PC-9 (cell line): ENCODE data around the gene HSD17B4. TPM values are rescaled to one million over a fixed set of nuclear protein-coding genes. Genes with fewer than 3 reads are reported as not detected.
"Not testable (repeated sequence)": the region's sequence is repeated elsewhere in the genome, so short reads cannot be mapped to it uniquely, and the experiment has no call there.

Experiments
- BruUV-seq: library from RNA; stranded (reverse); fragments of 400-500 nt; replicated peaks from 2 replicates; lab custom pipeline; 2021; lab: Mats Ljungman, UMichigan
- CTCF ChIA-PET: fragments of 300-600 bp; sonication (Branson Sonifier 250); formaldehyde crosslinking; loops from one replicate; lab custom pipeline; 2022; ENCODE audit warnings: antibody characterized with exemption; lab: Charles Lee
- POLR2A ChIA-PET: fragments of 300-600 bp; sonication (Branson Sonifier 250); formaldehyde crosslinking; loops from one replicate; lab custom pipeline; 2022; ENCODE audit warnings: antibody characterized with exemption; ENCODE audit not compliant: unreplicated experiment; lab: Charles Lee
- DNase-seq, 2 experiments: peaks; one replicate each; pipeline versions ENCODE4 v3.0.0 to v3.0.0-alpha.2; 2015 to 2022; ENCODE audit warnings: mixed read lengths in 1 of 2
- H2AFZ ChIP-seq: fragments of 200-600 bp; sonication (generic); 2 replicates; pipeline ENCODE4 v1.8.1; 2017; ENCODE audit warnings: antibody characterized with exemption
- H3F3A ChIP-seq: fragments of 200-600 bp; sonication (generic); 2 replicates; pipeline ENCODE4 v1.8.1; 2017; ENCODE audit warnings: antibody characterized with exemption, mild to moderate bottlenecking, low read depth; ENCODE audit not compliant: insufficient read depth
- H3K27ac ChIP-seq: fragments of 200-600 bp; sonication (generic); 2 replicates; pipeline ENCODE4 v1.6.1; 2016; ENCODE audit warnings: mixed run types
- H3K27me3 ChIP-seq: fragments of 200-600 bp; sonication (generic); 2 replicates; pipeline ENCODE4 v1.6.1; 2016; ENCODE audit warnings: low read depth, mixed run types; ENCODE audit not compliant: insufficient read depth
- H3K36me3 ChIP-seq: fragments of 200-600 bp; sonication (generic); 2 replicates; pipeline ENCODE4 v1.6.1; 2016; ENCODE audit warnings: low read depth, mixed run types
- H3K4me1 ChIP-seq: fragments of 200-600 bp; sonication (generic); replicated peaks from 2 replicates; pipeline ENCODE4 v1.6.1; 2016; ENCODE audit warnings: mixed run types; ENCODE audit not compliant: insufficient read depth
- H3K4me2 ChIP-seq: fragments of 200-600 bp; sonication (generic); 2 replicates; pipeline ENCODE4 v1.6.1; 2017; ENCODE audit warnings: mixed run types
- H3K4me3 ChIP-seq: fragments of 200-600 bp; sonication (generic); 2 replicates; pipeline ENCODE4 v1.6.1; 2016; ENCODE audit warnings: mixed run types
- H3K79me2 ChIP-seq: fragments of 200-600 bp; sonication (generic); 2 replicates; pipeline ENCODE4 v1.6.1; 2017; ENCODE audit warnings: low read depth, mixed run types
- H3K9me2 ChIP-seq: fragments of 200-600 bp; sonication (generic); 2 replicates; pipeline ENCODE4 v1.8.1; 2017; ENCODE audit warnings: mild to moderate bottlenecking; ENCODE audit not compliant: insufficient read depth
- H3K9me3 ChIP-seq: fragments of 200-600 bp; sonication (generic); 2 replicates; pipeline ENCODE4 v1.8.1; 2016; ENCODE audit warnings: low read depth; ENCODE audit not compliant: insufficient read depth
- H4K20me1 ChIP-seq: fragments of 200-600 bp; sonication (generic); 2 replicates; pipeline ENCODE4 v1.8.1; 2017; ENCODE audit not compliant: insufficient read depth
- EZH2 ChIP-seq: fragments of 200-600 bp; sonication (generic); IDR thresholded peaks from 2 replicates; pipeline ENCODE4 v1.8.0; 2017; ENCODE audit warnings: antibody characterized with exemption, low read depth
- intact Hi-C: fragments of 100-400 bp; cut with micrococcal nuclease; formaldehyde crosslinking; loops from one replicate; pipeline ENCODE4 v1.10.0; 2022; ENCODE audit not compliant: unreplicated experiment
- total RNA-seq: library from RNA; stranded (reverse); gene quantifications from 2 replicates; pipeline ENCODE4 v1.2.3, GENCODE V29; 2021
- TF ChIP-seq, protein P1 (sequence below): fragments of 200-600 bp; sonication (generic); conservative IDR thresholded peaks from 2 replicates; pipeline ENCODE4 v1.6.1; 2017; ENCODE audit warnings: mixed run types, antibody characterized with exemption, mild to moderate bottlenecking, moderate library complexity

Gene HSD17B4
- total RNA-seq, 1 experiment from 2014 or later: 148 TPM

DNA sequence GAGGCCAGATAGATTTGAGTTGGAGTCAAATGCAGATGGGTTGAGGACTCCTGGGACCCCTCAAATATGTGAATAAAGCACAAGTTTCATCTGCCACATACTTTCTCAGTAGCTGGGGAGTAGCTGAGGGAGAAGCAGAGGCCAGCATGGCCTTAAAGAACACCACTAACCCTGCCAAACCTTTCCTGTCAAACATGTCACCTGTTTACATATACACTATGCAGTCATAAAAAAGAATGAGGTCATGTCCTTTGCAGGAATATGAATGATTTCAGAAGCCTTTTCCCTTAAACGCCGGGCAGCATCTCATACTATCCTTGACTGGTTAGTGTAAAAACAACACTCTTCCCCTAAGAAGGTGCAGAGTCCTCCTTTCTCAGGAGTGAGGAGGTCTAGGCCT lies 25.2 kb upstream of the HSD17B4 start:
- no peaks in the 10 kb centered on the region for H3K9me2 ChIP-seq
- ChIA-PET CTCF (no interaction called here), POLR2A (no interaction called here)
- no peak overlapping the region for H2AFZ ChIP-seq
- intact Hi-C loops: no loop called here
- no peaks in the 10 kb centered on the region for H3K36me3 ChIP-seq
- TF ChIP-seq, protein P1, sequence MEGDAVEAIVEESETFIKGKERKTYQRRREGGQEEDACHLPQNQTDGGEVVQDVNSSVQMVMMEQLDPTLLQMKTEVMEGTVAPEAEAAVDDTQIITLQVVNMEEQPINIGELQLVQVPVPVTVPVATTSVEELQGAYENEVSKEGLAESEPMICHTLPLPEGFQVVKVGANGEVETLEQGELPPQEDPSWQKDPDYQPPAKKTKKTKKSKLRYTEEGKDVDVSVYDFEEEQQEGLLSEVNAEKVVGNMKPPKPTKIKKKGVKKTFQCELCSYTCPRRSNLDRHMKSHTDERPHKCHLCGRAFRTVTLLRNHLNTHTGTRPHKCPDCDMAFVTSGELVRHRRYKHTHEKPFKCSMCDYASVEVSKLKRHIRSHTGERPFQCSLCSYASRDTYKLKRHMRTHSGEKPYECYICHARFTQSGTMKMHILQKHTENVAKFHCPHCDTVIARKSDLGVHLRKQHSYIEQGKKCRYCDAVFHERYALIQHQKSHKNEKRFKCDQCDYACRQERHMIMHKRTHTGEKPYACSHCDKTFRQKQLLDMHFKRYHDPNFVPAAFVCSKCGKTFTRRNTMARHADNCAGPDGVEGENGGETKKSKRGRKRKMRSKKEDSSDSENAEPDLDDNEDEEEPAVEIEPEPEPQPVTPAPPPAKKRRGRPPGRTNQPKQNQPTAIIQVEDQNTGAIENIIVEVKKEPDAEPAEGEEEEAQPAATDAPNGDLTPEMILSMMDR: no peak
- no peak for TF ChIP-seq EZH2
- H4K20me1 ChIP-seq: no peaks in the 10 kb centered on the region
- H3K9me3 ChIP-seq: no peaks in the 10 kb centered on the region
- no peak overlapping the region for H3K4me3 ChIP-seq
- H3K4me1 ChIP-seq: no peaks in the 10 kb centered on the region
- no TSS peak for BruUV-seq
- H3K79me2 ChIP-seq: no peaks in the 10 kb centered on the region
- H3F3A ChIP-seq: no peaks in the 10 kb centered on the region
- H3K27me3 ChIP-seq: no peaks in the 10 kb centered on the region
- H3K27ac ChIP-seq: no peak overlapping the region
- no peak for DNase-seq
- H3K4me2 ChIP-seq: no peak overlapping the region

- H3F3A ChIP-seq, H3K4me3 ChIP-seq, H3K79me2 ChIP-seq, BruUV-seq, H3K9me2 ChIP-seq, DNase-seq, H3K4me1 ChIP-seq, H4K20me1 ChIP-seq, POLR2A ChIA-PET, H3K27me3 ChIP-seq, intact Hi-C loops, CTCF ChIA-PET, H3K27ac ChIP-seq, H3K9me3 ChIP-seq, H3K36me3 ChIP-seq, H2AFZ ChIP-seq, H3K4me2 ChIP-seq: not testable (repeated sequence)
Measured at GRCh38 chr5:119427596-119427995, 24.7 kb upstream of the HSD17B4 start.

DNA sequence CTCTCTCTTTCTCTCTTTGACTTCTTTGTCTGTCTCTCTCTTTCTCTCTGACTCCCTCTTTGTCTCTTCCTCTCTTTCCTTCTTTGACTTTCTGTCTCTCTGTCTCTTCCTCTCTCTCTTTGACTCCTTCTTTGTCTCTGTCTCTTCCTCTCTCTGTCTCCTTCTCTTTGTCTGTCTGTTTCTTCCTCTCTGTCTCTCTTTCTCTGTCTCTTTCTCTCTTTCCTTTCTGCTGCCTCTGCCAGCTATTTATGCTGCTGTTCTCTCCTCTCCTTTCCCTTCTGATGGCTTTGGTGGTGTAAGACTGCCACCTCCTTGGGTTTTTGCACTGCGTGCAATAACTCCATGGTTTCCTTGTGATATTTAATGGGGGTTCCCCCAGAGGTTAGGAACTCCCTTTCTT lies 24.1 kb upstream of the HSD17B4 start:
- H3K4me2 ChIP-seq, H3K9me3 ChIP-seq, H3K4me3 ChIP-seq, H3F3A ChIP-seq, BruUV-seq, H2AFZ ChIP-seq, H3K27ac ChIP-seq, CTCF ChIA-PET, H4K20me1 ChIP-seq, H3K79me2 ChIP-seq, POLR2A ChIA-PET, H3K27me3 ChIP-seq, H3K9me2 ChIP-seq, DNase-seq, H3K4me1 ChIP-seq, intact Hi-C loops, H3K36me3 ChIP-seq: not testable (repeated sequence)

DNA sequence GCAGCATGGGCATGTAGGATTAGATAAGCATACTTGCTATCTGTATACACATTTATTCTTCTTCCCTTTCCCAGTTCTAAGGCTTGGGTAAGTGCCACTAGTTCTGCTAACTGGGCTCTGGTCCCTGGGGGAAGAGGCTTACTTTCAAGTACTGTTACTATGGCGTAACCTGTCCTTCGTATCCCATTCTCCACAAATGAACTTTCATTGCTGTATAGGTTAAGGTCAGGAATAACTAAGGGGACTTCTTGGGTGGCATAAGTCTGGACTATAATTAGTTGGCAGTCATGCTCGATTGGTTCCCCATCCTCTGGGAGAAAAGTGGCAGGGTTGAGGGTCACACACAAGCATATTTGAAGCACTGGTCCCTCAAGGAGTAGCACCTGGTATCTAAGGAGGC lies 23.7 kb upstream of the HSD17B4 start:
- H3K27me3 ChIP-seq, CTCF ChIA-PET, H3K4me3 ChIP-seq, BruUV-seq, H3K27ac ChIP-seq, H3K79me2 ChIP-seq, H3K9me2 ChIP-seq, intact Hi-C loops, H2AFZ ChIP-seq, H3K4me2 ChIP-seq, H3F3A ChIP-seq, H4K20me1 ChIP-seq, DNase-seq, H3K9me3 ChIP-seq, POLR2A ChIA-PET, H3K4me1 ChIP-seq, H3K36me3 ChIP-seq: not testable (repeated sequence)

- H3K79me2 ChIP-seq, H3K4me2 ChIP-seq, H3K27me3 ChIP-seq, H3K9me2 ChIP-seq, H3K27ac ChIP-seq, CTCF ChIA-PET, H3K9me3 ChIP-seq, H2AFZ ChIP-seq, H3K36me3 ChIP-seq, DNase-seq, intact Hi-C loops, H4K20me1 ChIP-seq, H3K4me1 ChIP-seq, H3F3A ChIP-seq, BruUV-seq, H3K4me3 ChIP-seq: not testable (repeated sequence)
- POLR2A ChIA-PET: interaction anchor here (0.7 kb wide), 1 partner anchor 445 kb away, joined by 3 read pairs; no protein-coding TSS in a partner anchor
Measured at GRCh38 chr5:119432674-119433237, 19.5 kb upstream of the HSD17B4 start.
